ENCODE data around the gene CEP350. TPM values are rescaled to one million over a fixed set of nuclear protein-coding genes. Genes with fewer than 3 reads are reported as not detected.

CEP350 gene, protein sequence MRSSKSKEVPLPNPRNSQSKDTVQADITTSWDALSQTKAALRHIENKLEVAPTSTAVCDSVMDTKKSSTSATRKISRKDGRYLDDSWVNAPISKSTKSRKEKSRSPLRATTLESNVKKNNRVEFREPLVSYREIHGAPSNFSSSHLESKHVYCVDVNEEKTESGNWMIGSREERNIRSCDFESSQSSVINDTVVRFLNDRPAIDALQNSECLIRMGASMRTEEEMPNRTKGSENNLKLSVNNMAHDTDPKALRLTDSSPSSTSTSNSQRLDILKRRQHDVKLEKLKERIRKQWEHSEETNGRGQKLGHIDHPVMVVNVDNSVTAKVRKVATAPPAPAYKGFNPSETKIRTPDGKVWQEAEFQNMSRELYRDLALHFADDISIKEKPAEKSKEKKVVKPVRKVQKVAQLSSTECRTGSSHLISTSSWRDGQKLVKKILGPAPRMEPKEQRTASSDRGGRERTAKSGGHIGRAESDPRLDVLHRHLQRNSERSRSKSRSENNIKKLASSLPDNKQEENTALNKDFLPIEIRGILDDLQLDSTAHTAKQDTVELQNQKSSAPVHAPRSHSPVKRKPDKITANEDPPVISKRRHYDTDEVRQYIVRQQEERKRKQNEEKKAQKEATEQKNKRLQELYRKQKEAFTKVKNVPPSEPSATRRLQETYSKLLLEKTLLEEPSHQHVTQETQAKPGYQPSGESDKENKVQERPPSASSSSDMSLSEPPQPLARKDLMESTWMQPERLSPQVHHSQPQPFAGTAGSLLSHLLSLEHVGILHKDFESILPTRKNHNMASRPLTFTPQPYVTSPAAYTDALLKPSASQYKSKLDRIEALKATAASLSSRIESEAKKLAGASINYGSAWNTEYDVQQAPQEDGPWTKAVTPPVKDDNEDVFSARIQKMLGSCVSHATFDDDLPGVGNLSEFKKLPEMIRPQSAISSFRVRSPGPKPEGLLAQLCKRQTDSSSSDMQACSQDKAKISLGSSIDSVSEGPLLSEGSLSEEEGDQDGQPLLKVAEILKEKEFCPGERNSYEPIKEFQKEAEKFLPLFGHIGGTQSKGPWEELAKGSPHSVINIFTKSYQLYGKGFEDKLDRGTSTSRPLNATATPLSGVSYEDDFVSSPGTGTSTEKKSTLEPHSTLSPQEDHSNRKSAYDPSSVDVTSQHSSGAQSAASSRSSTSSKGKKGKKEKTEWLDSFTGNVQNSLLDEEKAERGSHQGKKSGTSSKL (N-terminal part only)
- polyA plus RNA-seq (ENCODE audit: insufficient read length in 10 of 10) = 10 to 100 TPM; 23.1 to 39.9 (median 29.8) TPM
- long read RNA-seq, donor 1 = 0 reads
- long read RNA-seq, donor 2, partial matches to known transcripts = 5 of 5 reads
- long read RNA-seq, donor 2, other reads (novel, unspliced or antisense) = 0 of 5 reads
- long read RNA-seq, donor 3 = 0 reads
- long read RNA-seq, donor 4 = 0 reads
- long read RNA-seq, donor 5 = 0 reads
- long read RNA-seq, donor 6 = 0 reads
- long read RNA-seq, donor 7 = 0 reads
- long read RNA-seq, donor 8 = 0 reads
- long read RNA-seq, donor 9 = 0 reads

DNA sequence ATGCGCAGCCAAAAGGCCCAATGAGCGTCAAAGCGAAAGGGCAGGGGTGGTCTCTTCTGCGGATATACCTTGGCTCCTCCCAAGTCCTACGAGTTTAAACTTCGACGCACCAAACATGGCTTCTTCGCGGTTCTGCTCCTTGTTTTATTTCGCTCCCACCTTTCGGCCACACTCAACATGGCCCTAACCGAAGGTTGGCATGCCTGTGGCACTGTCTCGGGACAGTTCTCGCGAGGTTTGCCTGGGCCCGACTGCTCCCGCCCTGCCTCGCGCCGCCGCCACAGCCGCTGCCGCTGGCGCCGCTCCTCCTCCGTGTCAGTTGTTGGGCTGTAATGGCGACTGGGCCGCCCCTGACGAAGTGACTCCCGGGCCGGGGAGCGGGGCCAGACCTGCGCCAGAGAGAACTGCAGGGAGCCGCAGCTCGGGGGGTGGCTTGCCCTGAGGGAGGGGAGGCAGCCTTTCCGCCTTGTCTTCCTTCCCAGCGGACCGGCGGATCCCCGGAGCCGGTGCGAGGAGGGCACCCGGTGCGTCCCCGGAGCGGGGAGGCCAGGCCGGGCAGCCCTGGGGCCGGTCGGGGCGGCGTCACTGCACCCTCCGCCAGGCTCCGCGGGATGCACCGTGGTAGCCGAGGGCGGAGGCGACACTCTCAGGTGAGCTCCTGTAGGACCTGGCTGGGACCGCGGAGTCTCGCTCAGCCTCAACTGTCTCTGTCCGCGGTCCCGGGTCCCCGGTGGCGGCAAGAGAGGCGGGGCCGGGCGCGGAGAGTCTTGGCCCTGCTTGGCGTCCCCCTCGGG lies at the start of gene CEP350:
Gene CEP350 (plus strand): TSS at position 318 of the 794 bp plus-strand sequence. CDS start 31,372 bp downstream, outside the sequence.
- peak; percentile 99 for DNase-seq

GRCh38 chr1:179910934-179911333 lies 43.7 kb upstream of the CEP350 start:
- DNase-seq = no peak

DNA sequence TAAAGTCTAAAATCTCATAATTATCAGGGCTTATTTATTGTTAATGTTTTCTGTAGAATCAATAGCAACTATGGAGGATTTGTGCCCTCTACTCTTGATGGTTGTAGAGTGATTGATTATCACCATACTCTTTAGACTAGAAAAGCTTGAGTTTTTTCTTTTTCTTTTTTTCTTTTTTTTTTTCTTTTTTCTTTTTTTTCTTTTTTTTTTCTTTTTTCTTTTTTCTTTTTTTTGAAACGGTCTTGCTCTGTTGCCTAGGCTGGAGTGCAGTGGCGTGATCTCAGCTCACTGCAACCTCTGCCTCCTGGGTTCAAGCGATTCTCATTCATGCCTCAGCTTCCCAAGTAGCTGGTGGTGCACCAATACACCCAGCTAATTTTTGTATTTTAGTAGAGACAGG lies 42.8 kb upstream of the CEP350 start:
- no peak for DNase-seq

DNA sequence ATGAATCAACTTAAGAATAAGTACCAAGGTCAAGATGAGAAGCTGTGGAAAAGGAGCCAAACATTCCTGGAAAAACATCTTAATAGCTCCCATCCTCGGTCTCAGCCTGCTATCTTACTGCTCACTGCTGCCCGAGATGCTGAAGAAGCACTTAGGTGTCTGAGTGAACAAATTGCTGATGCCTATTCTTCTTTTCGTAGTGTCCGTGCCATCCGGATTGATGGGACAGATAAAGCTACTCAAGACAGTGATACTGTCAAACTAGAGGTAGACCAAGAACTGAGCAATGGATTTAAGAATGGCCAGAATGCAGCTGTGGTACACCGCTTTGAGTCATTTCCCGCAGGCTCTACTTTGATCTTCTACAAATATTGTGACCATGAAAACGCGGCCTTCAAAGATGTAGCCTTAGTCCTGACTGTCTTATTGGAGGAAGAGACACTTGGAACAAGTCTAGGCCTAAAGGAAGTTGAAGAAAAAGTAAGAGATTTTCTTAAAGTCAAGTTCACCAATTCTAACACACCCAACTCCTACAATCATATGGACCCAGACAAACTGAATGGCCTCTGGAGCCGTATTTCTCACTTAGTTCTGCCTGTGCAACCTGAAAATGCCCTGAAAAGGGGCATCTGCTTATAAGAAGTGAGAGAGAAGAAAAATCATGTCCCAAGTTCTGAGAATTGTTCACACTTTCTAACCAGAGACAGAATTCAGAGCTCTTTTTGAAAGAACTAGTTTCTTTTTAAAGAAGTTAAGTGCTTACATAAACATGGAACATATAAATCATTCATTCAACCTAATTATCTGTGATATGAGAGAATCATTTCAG lies 36.8 kb upstream of the CEP350 start:
- no peak for DNase-seq

- DNase-seq = no peak
These were observed 33.1 kb upstream of the CEP350 start for GRCh38 chr1:179921472-179921871.

DNA sequence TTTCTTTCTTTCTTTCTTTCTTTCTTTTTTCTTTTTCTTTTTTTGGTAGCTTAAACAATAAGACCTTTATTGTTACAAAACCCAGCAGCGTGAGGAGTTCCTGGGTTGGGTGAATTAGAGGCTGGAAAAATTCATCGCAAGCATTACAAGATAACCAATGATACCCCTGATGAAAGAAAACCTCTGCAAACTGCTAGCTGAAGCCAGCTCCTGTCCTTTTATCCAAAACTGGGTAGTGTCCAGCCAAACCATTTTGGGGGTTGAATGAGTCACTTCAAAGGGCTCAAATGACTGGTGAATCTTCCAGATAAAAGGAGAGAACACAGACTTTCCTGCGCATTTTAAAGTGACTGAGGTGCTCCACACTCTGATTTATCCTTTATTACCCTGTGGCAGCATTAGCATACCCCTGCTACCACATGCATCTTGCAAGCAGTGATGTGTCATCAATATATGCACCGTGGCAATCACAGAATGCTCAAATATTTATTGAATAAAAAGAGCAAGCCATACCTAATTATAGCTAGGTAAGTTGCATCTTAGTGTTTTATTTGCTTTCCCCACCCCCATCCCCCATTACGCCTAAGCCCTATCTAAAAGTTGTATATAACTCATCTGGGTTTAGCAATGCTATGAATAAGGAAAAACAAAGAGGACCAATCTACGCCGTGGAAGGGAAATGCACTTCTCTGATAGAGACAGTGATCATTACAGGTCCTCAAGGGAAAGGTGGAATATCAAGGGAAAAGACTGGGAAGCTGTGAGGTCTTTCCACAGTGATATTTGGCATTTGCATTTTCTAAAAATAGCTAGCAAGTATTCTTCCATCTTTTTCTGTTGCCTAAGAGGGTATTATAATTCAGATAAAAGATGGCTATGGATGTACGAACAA lies 32.4 kb upstream of the CEP350 start:
- DNase-seq = no peak

- DNase-seq = no peak
These were observed 31.6 kb upstream of the CEP350 start for GRCh38 chr1:179923029-179923428.

DNA sequence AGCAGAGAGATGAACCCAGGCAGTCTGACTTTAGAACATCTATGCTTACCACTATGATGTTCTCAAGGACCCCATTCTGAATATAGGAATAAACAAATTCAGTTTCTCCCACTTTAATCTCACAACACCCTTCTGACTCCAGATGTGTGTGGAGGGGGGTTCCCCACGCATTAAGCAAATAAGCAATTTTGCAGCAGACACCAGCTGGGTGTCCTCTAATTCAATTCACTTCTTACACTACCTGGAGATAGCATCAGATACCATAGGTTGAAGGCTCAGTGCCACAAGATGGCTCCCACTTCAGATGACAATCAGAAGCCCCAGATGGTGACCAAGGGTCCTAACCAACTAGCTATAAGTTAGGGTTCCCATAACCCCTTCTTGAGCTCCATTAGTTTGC lies 30.3 kb upstream of the CEP350 start:
- DNase-seq = no peak

- no peak for DNase-seq
These were observed 29.3 kb upstream of the CEP350 start for GRCh38 chr1:179925302-179925701.

- peak in 1 of 3 donors; percentile 49 for DNase-seq
These were observed 28.4 kb upstream of the CEP350 start for GRCh38 chr1:179925922-179926849.

- DNase-seq = no peak
These were observed 27.8 kb upstream of the CEP350 start for GRCh38 chr1:179926850-179927205.

- DNase-seq = no peak
These were observed 24.4 kb upstream of the CEP350 start for GRCh38 chr1:179929955-179930798.

DNA sequence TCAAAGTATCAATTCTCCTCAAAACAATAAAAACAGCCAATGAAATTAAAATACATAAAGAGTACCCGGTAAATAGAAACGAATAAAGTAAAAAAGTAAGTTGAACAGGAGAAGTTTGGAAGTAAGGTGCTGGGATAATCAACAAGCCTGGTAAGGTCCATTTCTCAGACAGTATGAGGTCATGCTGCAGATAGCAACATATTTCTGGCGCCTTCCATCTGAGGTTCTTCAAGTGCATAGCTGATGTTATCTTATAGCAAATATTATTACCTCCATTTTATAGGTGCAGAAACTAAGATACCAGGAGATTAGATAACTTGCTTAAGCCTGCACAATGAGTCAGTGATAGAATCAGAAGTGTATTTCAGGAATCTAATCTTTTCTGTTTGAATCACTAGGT lies 23.7 kb upstream of the CEP350 start:
- DNase-seq = no peak

- DNase-seq = no peak
These were observed 21.4 kb upstream of the CEP350 start for GRCh38 chr1:179933219-179933618.

DNA sequence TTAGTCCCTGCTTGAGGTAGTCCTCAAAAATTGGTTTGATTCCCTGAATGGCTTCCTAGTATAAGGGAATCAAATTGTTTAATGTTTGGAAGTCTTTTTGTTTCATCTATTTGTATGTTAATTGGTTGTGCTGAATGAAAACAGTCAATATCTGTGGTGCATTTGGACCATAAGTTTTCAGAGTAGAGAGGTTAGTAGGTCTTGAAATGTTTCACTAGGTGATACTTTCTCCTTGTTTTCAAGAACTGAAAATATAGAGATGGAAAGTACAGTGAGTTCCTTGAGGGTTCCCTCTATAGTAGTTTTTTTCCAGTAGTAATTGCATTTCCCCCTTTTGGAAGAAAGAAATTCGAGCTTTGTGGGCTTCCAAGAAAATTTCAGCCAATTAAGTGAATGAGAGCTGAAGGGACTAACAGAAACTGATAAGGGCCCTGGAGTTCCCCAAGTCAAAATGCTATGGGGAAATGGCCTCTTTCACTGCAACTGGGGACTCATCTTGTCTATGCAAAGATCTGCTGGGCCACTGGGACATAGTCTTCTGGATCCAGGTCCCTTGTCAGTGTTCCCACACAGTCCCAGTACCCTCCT lies 18.6 kb upstream of the CEP350 start:
- no peak for DNase-seq

DNA sequence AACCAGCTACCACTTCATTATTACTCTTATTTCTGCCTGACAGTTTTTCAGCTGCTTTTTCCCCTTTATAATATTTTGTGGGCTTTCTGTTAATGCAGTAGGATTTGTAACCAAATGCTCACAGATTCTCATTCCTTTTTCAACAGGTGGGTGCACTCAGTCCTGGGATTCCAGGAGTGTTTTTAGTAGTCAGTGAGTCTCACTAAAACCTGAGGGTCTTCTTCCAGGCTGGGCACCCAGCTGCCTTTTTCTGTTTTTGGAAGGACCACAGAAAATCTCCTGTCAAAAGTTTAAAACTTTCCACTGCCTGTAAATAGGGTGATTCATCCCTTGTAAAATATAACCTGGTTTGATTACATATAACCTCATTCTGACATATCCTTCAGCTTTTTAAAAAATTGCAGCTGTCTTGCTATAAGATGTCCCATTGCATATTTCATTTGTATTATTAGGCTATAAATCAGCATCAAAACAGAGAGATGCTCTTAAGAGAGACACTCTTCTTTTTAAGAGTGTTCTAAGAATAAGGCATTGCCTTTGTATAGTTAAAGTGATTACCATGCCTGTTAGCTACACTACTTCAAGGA lies 16.8 kb upstream of the CEP350 start:
- DNase-seq = no peak
